Suprapubic skin (tissue), 4 donors: ENCODE results near the gene LASP1NB.

ENCODE experiments used
- CTCF ChIP-seq, 2 donors: fragments of 200-600 bp in 1 of 2; fragments of 450-650 bp in 1 of 2; sonication (generic) in 1 of 2; IDR thresholded peaks; one replicate each; pipeline ENCODE4 v1.5.1; 2016 to 2019; ENCODE audit warnings: antibody characterized with exemption in 2 of 2, mild to moderate bottlenecking in 1 of 2, moderate library complexity in 1 of 2
- POLR2A ChIP-seq, 2 donors: fragments of 450-650 bp; IDR thresholded peaks; one replicate each; pipeline ENCODE4 v1.6.1; 2017; ENCODE audit warnings: antibody characterized with exemption in 2 of 2, mild to moderate bottlenecking in 2 of 2, moderate library complexity in 2 of 2
- POLR2AphosphoS5 ChIP-seq, 3 donors: sonication (generic); formaldehyde crosslinking; IDR thresholded peaks; one replicate each; pipeline ENCODE4 v1.6.1; 2017; ENCODE audit warnings: antibody characterized with exemption in 3 of 3

- TF ChIP-seq CTCF (IDR thresholded peaks at IDR 0.05) (no peak), POLR2A (IDR thresholded peaks at IDR 0.05) (no peak), POLR2AphosphoS5 (IDR thresholded peaks at IDR 0.05) (no peak)
Observed at GRCh38 chr17:38900978-38901656, 24.3 kb upstream of the LASP1NB start.
